ENCODE data around the gene SAMD9L.

DNA sequence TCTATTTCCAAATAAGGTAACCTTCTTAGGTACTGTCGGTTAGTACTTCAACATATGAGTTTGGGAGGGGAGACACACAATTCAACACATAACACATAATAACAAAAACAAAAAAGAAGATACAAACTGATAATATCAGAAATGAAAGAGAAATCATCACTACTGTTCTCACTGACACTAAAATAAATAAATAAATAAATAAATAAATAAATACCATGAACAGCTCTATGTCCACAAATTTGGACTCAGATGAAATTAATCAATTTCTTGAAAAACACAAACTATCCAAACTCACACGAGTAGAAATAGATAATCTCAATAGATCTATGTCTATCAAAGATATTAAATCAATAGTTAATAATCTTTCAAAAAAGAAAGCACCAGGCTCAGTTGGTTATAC is 24.5 kb upstream of the SAMD9L start:
- TF ChIP-seq, protein P1, sequence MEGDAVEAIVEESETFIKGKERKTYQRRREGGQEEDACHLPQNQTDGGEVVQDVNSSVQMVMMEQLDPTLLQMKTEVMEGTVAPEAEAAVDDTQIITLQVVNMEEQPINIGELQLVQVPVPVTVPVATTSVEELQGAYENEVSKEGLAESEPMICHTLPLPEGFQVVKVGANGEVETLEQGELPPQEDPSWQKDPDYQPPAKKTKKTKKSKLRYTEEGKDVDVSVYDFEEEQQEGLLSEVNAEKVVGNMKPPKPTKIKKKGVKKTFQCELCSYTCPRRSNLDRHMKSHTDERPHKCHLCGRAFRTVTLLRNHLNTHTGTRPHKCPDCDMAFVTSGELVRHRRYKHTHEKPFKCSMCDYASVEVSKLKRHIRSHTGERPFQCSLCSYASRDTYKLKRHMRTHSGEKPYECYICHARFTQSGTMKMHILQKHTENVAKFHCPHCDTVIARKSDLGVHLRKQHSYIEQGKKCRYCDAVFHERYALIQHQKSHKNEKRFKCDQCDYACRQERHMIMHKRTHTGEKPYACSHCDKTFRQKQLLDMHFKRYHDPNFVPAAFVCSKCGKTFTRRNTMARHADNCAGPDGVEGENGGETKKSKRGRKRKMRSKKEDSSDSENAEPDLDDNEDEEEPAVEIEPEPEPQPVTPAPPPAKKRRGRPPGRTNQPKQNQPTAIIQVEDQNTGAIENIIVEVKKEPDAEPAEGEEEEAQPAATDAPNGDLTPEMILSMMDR (IDR thresholded peaks at IDR 0.05; ENCODE audit: low read depth, low read length, missing input control) = no peak
- TF ChIP-seq JUND (IDR thresholded peaks at IDR 0.05) = no peak
- TF ChIP-seq RAD21 (IDR thresholded peaks at IDR 0.05) = no peak
- TF ChIP-seq, protein P2, sequence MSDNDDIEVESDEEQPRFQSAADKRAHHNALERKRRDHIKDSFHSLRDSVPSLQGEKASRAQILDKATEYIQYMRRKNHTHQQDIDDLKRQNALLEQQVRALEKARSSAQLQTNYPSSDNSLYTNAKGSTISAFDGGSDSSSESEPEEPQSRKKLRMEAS (IDR thresholded peaks at IDR 0.05) = no peak
- no peak for TF ChIP-seq GABPA (IDR thresholded peaks at IDR 0.05 in 1 of 2, conservative IDR thresholded peaks at IDR 0.05 in 1 of 2)
